Thyroid gland (tissue), 4 donors: Measurements from ENCODE around the gene TRMT13.

ENCODE experiments used
- POLR2A ChIP-seq, 2 donors: fragments of 450-650 bp; IDR thresholded peaks; one replicate each; pipeline ENCODE4 v1.6.1; 2017; ENCODE audit warnings: antibody characterized with exemption in 2 of 2, mild to moderate bottlenecking in 2 of 2, moderate library complexity in 1 of 2
- TF ChIP-seq, protein P1 (sequence below), 6 experiments: fragments of 200-600 bp in 3 of 6; fragments of 450-650 bp in 3 of 6; sonication (generic) in 3 of 6; IDR thresholded peaks; one replicate each; pipeline ENCODE4 v1.5.1; 2016 to 2019; ENCODE audit warnings: antibody characterized with exemption in 6 of 6, mild to moderate bottlenecking in 2 of 6, inconsistent platforms in 1 of 6, moderate library complexity in 1 of 6

GRCh38 chr1:100127226-100127625 lies 5.7 kb upstream of the TRMT13 start:
- TF ChIP-seq, protein P1, sequence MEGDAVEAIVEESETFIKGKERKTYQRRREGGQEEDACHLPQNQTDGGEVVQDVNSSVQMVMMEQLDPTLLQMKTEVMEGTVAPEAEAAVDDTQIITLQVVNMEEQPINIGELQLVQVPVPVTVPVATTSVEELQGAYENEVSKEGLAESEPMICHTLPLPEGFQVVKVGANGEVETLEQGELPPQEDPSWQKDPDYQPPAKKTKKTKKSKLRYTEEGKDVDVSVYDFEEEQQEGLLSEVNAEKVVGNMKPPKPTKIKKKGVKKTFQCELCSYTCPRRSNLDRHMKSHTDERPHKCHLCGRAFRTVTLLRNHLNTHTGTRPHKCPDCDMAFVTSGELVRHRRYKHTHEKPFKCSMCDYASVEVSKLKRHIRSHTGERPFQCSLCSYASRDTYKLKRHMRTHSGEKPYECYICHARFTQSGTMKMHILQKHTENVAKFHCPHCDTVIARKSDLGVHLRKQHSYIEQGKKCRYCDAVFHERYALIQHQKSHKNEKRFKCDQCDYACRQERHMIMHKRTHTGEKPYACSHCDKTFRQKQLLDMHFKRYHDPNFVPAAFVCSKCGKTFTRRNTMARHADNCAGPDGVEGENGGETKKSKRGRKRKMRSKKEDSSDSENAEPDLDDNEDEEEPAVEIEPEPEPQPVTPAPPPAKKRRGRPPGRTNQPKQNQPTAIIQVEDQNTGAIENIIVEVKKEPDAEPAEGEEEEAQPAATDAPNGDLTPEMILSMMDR (IDR thresholded peaks at IDR 0.05), result no peak
- TF ChIP-seq POLR2A (IDR thresholded peaks at IDR 0.05), result no peak
